22Rv1 (cell line): ENCODE data around the gene KIF7.

Experiments used
- CTCF ChIP-seq: fragments of 450-650 bp; IDR thresholded peaks from 2 replicates; pipeline ENCODE4 v1.5.1; 2017; ENCODE audit warnings: mild to moderate bottlenecking
- ZFX ChIP-seq: fragments of 450-650 bp; IDR thresholded peaks from 2 replicates; pipeline ENCODE4 v1.6.1; 2017; ENCODE audit warnings: antibody characterized with exemption, borderline replicate concordance

GRCh38 chr15:89677381-89677780 is 22.1 kb upstream of the KIF7 start:
- TF ChIP-seq CTCF (no peak), ZFX (no peak)
